Measurements from ENCODE around the gene OTULIN.

The OTULIN gene

GRCh38 chr5:14698495-14698894, 34.0 kb downstream of the OTULIN start:
- DNase-seq (ENCODE audit: low spot score), result no peak

GRCh38 chr5:14699159-14699558, 34.6 kb downstream of the OTULIN start:
- DNase-seq (ENCODE audit: low spot score), result no peak

- DNase-seq (ENCODE audit: low spot score), result no peak
These were observed 35.4 kb downstream of the OTULIN start for GRCh38 chr5:14699807-14700400.

GRCh38 chr5:14700478-14701436, 36.2 kb downstream of the OTULIN start:
- no peak for DNase-seq (ENCODE audit: low spot score)

GRCh38 chr5:14701556-14701955, 37.0 kb downstream of the OTULIN start:
- DNase-seq (ENCODE audit: low spot score), result no peak

- DNase-seq (ENCODE audit: low spot score), result no peak
These were observed 37.8 kb downstream of the OTULIN start for GRCh38 chr5:14702238-14702839.

- no peak for DNase-seq (ENCODE audit: low spot score)
These were observed 41.0 kb downstream of the OTULIN start for GRCh38 chr5:14705556-14705955.

GRCh38 chr5:14706615-14707021, 42.1 kb downstream of the OTULIN start:
- no peak for DNase-seq (ENCODE audit: low spot score)

- no peak for DNase-seq (ENCODE audit: low spot score)
These were observed 43.4 kb downstream of the OTULIN start for GRCh38 chr5:14707811-14708390.

GRCh38 chr5:14708551-14708950, 44.0 kb downstream of the OTULIN start:
- no peak for DNase-seq (ENCODE audit: low spot score)

GRCh38 chr5:14710313-14710994, 45.9 kb downstream of the OTULIN start:
- no peak for DNase-seq (ENCODE audit: low spot score)

GRCh38 chr5:14712131-14712530, 47.6 kb downstream of the OTULIN start:
- DNase-seq (ENCODE audit: low spot score), result no peak

- DNase-seq (ENCODE audit: low spot score), result no peak
These were observed 48.1 kb downstream of the OTULIN start for GRCh38 chr5:14712666-14713065.

- DNase-seq (ENCODE audit: low spot score), result no peak
These were observed 49.2 kb downstream of the OTULIN start for GRCh38 chr5:14713476-14714390.

- DNase-seq (ENCODE audit: low spot score), result no peak
These were observed 50.2 kb downstream of the OTULIN start for GRCh38 chr5:14714706-14715105.

- no peak for DNase-seq (ENCODE audit: low spot score)
These were observed 51.0 kb downstream of the OTULIN start for GRCh38 chr5:14715481-14715880.

- DNase-seq (ENCODE audit: low spot score), result no peak
These were observed 52.5 kb downstream of the OTULIN start for GRCh38 chr5:14716755-14717752.

GRCh38 chr5:14718778-14719177, 54.3 kb downstream of the OTULIN start:
- no peak for DNase-seq (ENCODE audit: low spot score)

- no peak for DNase-seq (ENCODE audit: low spot score)
These were observed 55.9 kb downstream of the OTULIN start for GRCh38 chr5:14720236-14720923.

Measured in iPS-NIHi11 (cell line).